ENCODE results near the gene CA11.
"Not testable (repeated sequence)": the region's sequence is repeated elsewhere in the genome, so short reads cannot be mapped to it uniquely, and the experiment has no call there.

Gene CA11

GRCh38 chr19:48669903-48670668, 24.1 kb upstream of the CA11 start:
- no peak for DNase-seq (ENCODE audit: low read depth, low spot score)

- DNase-seq (ENCODE audit: low read depth, low spot score) = no peak
These were observed 22.8 kb upstream of the CA11 start for GRCh38 chr19:48668761-48669160.

GRCh38 chr19:48668332-48668731, 22.3 kb upstream of the CA11 start:
- DNase-seq (ENCODE audit: low read depth, low spot score) = no peak

GRCh38 chr19:48665786-48666185, 19.8 kb upstream of the CA11 start:
- DNase-seq (ENCODE audit: low read depth, low spot score) = no peak

GRCh38 chr19:48664476-48664875, 18.5 kb upstream of the CA11 start:
- no peak for DNase-seq (ENCODE audit: low read depth, low spot score)

GRCh38 chr19:48663667-48664066, 17.7 kb upstream of the CA11 start:
- no peak for DNase-seq (ENCODE audit: low read depth, low spot score)

GRCh38 chr19:48661711-48662090, 15.7 kb upstream of the CA11 start:
- no peak for DNase-seq (ENCODE audit: low read depth, low spot score)

- DNase-seq (ENCODE audit: low read depth, low spot score) = no peak
These were observed 15.1 kb upstream of the CA11 start for GRCh38 chr19:48660852-48661710.

- DNase-seq (ENCODE audit: low read depth, low spot score) = no peak
These were observed 13.8 kb upstream of the CA11 start for GRCh38 chr19:48659768-48660167.

GRCh38 chr19:48658483-48658882, 12.5 kb upstream of the CA11 start:
- DNase-seq (ENCODE audit: low read depth, low spot score) = no peak

GRCh38 chr19:48657828-48658227, 11.8 kb upstream of the CA11 start:
- DNase-seq (ENCODE audit: low read depth, low spot score) = not testable (repeated sequence)

GRCh38 chr19:48656840-48657474, 11.0 kb upstream of the CA11 start:
- DNase-seq (ENCODE audit: low read depth, low spot score) = no peak

GRCh38 chr19:48654299-48655059, 8.5 kb upstream of the CA11 start:
- no peak for DNase-seq (ENCODE audit: low read depth, low spot score)

- no peak for DNase-seq (ENCODE audit: low read depth, low spot score)
These were observed 5.7 kb upstream of the CA11 start for GRCh38 chr19:48651683-48652048.

GRCh38 chr19:48650974-48651682, 5.1 kb upstream of the CA11 start:
- no peak for DNase-seq (ENCODE audit: low read depth, low spot score)

GRCh38 chr19:48648134-48648533, 2.1 kb upstream of the CA11 start:
- DNase-seq (ENCODE audit: low read depth, low spot score) = no peak

- no peak for DNase-seq (ENCODE audit: low read depth, low spot score)
These were observed 782 bp upstream of the CA11 start for GRCh38 chr19:48646722-48647216.

GRCh38 chr19:48645620-48646000, 377 bp downstream of the CA11 start:
- no peak for DNase-seq (ENCODE audit: low read depth, low spot score)

GRCh38 chr19:48644839-48645619, 958 bp downstream of the CA11 start:
- no peak for DNase-seq (ENCODE audit: low read depth, low spot score)

- no peak for DNase-seq (ENCODE audit: low read depth, low spot score)
These were observed 1.6 kb downstream of the CA11 start for GRCh38 chr19:48644355-48644754.
